GM08714 (cell line): ENCODE measurements around the gene CXCR5.

Source experiments
- H3K4me3 ChIP-seq: fragments of 200-500 bp; sonication (Bioruptor generic); 2 replicates; pipeline ENCODE4 v1.5.1; 2014; ENCODE audit warnings: mild to moderate bottlenecking, low read length, inconsistent platforms
- ZNF274 ChIP-seq: IDR thresholded peaks from 2 replicates; pipeline ENCODE4 v1.6.1; 2012; ENCODE audit warnings: mild to moderate bottlenecking, low read depth, low read length

Gene CXCR5

GRCh38 chr11:118928870-118929500 is 45.3 kb downstream of the CXCR5 start:
- peak overlapping the region; percentile 68 for H3K4me3 ChIP-seq
- TF ChIP-seq ZNF274: no peak

GRCh38 chr11:118929501-118930093 is 45.9 kb downstream of the CXCR5 start:
- peak overlapping the region; percentile 68; the same call in 1 of the 2 replicates for H3K4me3 ChIP-seq
- no peak for TF ChIP-seq ZNF274

GRCh38 chr11:118930094-118930712 is 46.5 kb downstream of the CXCR5 start:
- H3K4me3 ChIP-seq: peak overlapping the region; percentile 68; the same call in 1 of the 2 replicates
- no peak for TF ChIP-seq ZNF274

- H3K4me3 ChIP-seq: no peak overlapping the region
- TF ChIP-seq ZNF274: no peak
These were observed 47.9 kb downstream of the CXCR5 start for GRCh38 chr11:118931571-118931970.

- H3K4me3 ChIP-seq: no peak overlapping the region
These were observed 49.8 kb downstream of the CXCR5 start for GRCh38 chr11:118933486-118933885.

GRCh38 chr11:118935376-118935775 is 51.7 kb downstream of the CXCR5 start:
- TF ChIP-seq ZNF274: no peak
- H3K4me3 ChIP-seq: no peak overlapping the region

More at GRCh38 chr11:118933486-118933885, 49.8 kb downstream of the CXCR5 start:
- no peak for TF ChIP-seq ZNF274

GRCh38 chr11:118938491-118939403 is 55.1 kb downstream of the CXCR5 start:
- H3K4me3 ChIP-seq: no peak overlapping the region
- no peak for TF ChIP-seq ZNF274

- H3K4me3 ChIP-seq: no peak overlapping the region
- TF ChIP-seq ZNF274: no peak
These were observed 55.8 kb downstream of the CXCR5 start for GRCh38 chr11:118939404-118939915.

GRCh38 chr11:118939953-118940598 is 56.4 kb downstream of the CXCR5 start:
- TF ChIP-seq ZNF274: no peak

GRCh38 chr11:118947091-118947490 is 63.4 kb downstream of the CXCR5 start:
- no peak for TF ChIP-seq ZNF274
- H3K4me3 ChIP-seq: no peak overlapping the region

More at GRCh38 chr11:118939953-118940598, 56.4 kb downstream of the CXCR5 start:
- no peak overlapping the region for H3K4me3 ChIP-seq
